ENCODE data around the gene CXorf65. TPM values are rescaled to one million over a fixed set of nuclear protein-coding genes. Genes with fewer than 3 reads are reported as not detected.

Gene CXorf65
- total RNA-seq, 2 experiments from 2014 or later, result 71.9 to 82.3 TPM

GRCh38 chrX:71095033-71095432 lies 11.5 kb downstream of the CXorf65 start:
- H3K4me3 Mint-ChIP-seq, result peak overlapping the region; percentile 96
- CTCF ChIA-PET, result no interaction called here
- no peaks in the 10 kb centered on the region for H3K36me3 ChIP-seq (ENCODE audit: insufficient read depth, low read length)
- H3K9me3 Mint-ChIP-seq, result no peaks in the 10 kb centered on the region
- H3K36me3 Mint-ChIP-seq (ENCODE audit: low read depth), result peaks cover 9% of the 10 kb centered on the region
- TF ChIP-seq CTCF (IDR thresholded peaks at IDR 0.05), result no peak
- intact Hi-C loops (cut with DNase I, micrococcal nuclease), result loop anchor here (10.0 kb wide), 1 partner anchor 160 kb away; the partner anchor contains the start of gene ZMYM3 (in 2 of the 2)
- no peaks in the 10 kb centered on the region for H3K27me3 Mint-ChIP-seq
- H3K27me3 ChIP-seq (ENCODE audit: control insufficient read depth in 1 of 2, insufficient read depth in 2 of 2, low read length in 2 of 2), result no peaks in the 10 kb centered on the region
- H3K9me3 ChIP-seq (ENCODE audit: control insufficient read depth in 1 of 2, insufficient read depth in 1 of 2, low read length in 2 of 2), result no peaks in the 10 kb centered on the region
- H3K4me1 ChIP-seq (ENCODE audit: insufficient read depth, low read length), result peaks cover 36% of the 10 kb centered on the region
- peak overlapping the region; percentile 83 for H3K4me3 ChIP-seq (ENCODE audit: low read length)
- H3K27ac Mint-ChIP-seq, result peak overlapping the region; percentile 98
- ATAC-seq (ENCODE audit: poor library complexity), result no peak
- peaks cover 47% of the 10 kb centered on the region for H3K4me1 Mint-ChIP-seq (ENCODE audit: low read depth)
- no peak overlapping the region for H3K27ac ChIP-seq (ENCODE audit: low read depth in 1 of 2, low read length in 2 of 2)
- DNase-seq, result peak in 1 of 14 experiments; percentile 12
- POLR2A ChIA-PET, result no interaction called here

- TF ChIP-seq CTCF (IDR thresholded peaks at IDR 0.05), result no peak
- ChIA-PET CTCF (interaction anchor here (1.2 kb wide), 1 partner anchor 14 kb away, joined by 3 read pairs; no protein-coding TSS in a partner anchor), POLR2A (no interaction called here)
- H3K27ac Mint-ChIP-seq, result no peak overlapping the region
- no peak for ATAC-seq (ENCODE audit: poor library complexity)
- H3K36me3 Mint-ChIP-seq (ENCODE audit: low read depth), result peaks cover 8% of the 10 kb centered on the region
- Histone ChIP-seq H3K4me1 (ENCODE audit: insufficient read depth, low read length) (peaks cover 5% of the 10 kb centered on the region), H3K36me3 (ENCODE audit: insufficient read depth, low read length) (no peaks in the 10 kb centered on the region), H3K9me3 (ENCODE audit: control insufficient read depth in 1 of 2, insufficient read depth in 1 of 2, low read length in 2 of 2) (no peaks in the 10 kb centered on the region), H3K4me3 (ENCODE audit: low read length) (no peak overlapping the region), H3K27ac (ENCODE audit: low read depth in 1 of 2, low read length in 2 of 2) (no peak overlapping the region), H3K27me3 (ENCODE audit: control insufficient read depth in 1 of 2, insufficient read depth in 2 of 2, low read length in 2 of 2) (no peaks in the 10 kb centered on the region)
- H3K4me3 Mint-ChIP-seq, result no peak overlapping the region
- no peak for DNase-seq
- intact Hi-C loops (cut with DNase I, micrococcal nuclease), result loop anchor here (10.0 kb wide), 1 partner anchor 164 kb away; the partner anchor contains the start of gene ZMYM3 (in 2 of the 2)
- H3K9me3 Mint-ChIP-seq, result no peaks in the 10 kb centered on the region
- no peaks in the 10 kb centered on the region for H3K27me3 Mint-ChIP-seq
- peaks cover 15% of the 10 kb centered on the region for H3K4me1 Mint-ChIP-seq (ENCODE audit: low read depth)
Observed at GRCh38 chrX:71091263-71091662, 15.3 kb downstream of the CXorf65 start.

GRCh38 chrX:71085900-71086299 lies 20.6 kb downstream of the CXorf65 start:
- Mint-ChIP-seq H3K27me3 (no peaks in the 10 kb centered on the region), H3K36me3 (ENCODE audit: low read depth) (no peaks in the 10 kb centered on the region), H3K4me3 (no peak overlapping the region), H3K4me1 (ENCODE audit: low read depth) (peaks cover 7% of the 10 kb centered on the region), H3K9me3 (no peaks in the 10 kb centered on the region), H3K27ac (no peak overlapping the region)
- no peak for ATAC-seq (ENCODE audit: poor library complexity)
- no peak for TF ChIP-seq CTCF (IDR thresholded peaks at IDR 0.05)
- H3K9me3 ChIP-seq (ENCODE audit: control insufficient read depth in 1 of 2, insufficient read depth in 1 of 2, low read length in 2 of 2), result no peaks in the 10 kb centered on the region
- POLR2A ChIA-PET, result interaction anchor here (0.7 kb wide), 1 partner anchor 104 kb away, joined by 3 read pairs; no protein-coding TSS in a partner anchor
- CTCF ChIA-PET, result no interaction called here
- H3K36me3 ChIP-seq (ENCODE audit: insufficient read depth, low read length), result no peaks in the 10 kb centered on the region
- H3K4me3 ChIP-seq (ENCODE audit: low read length), result no peak overlapping the region
- intact Hi-C loops (cut with DNase I, micrococcal nuclease), result no loop called here
- H3K27ac ChIP-seq (ENCODE audit: low read depth in 1 of 2, low read length in 2 of 2), result no peak overlapping the region
- no peaks in the 10 kb centered on the region for H3K27me3 ChIP-seq (ENCODE audit: control insufficient read depth in 1 of 2, insufficient read depth in 2 of 2, low read length in 2 of 2)
- DNase-seq, result no peak
- H3K4me1 ChIP-seq (ENCODE audit: insufficient read depth, low read length), result no peaks in the 10 kb centered on the region

Data from CD4-positive, alpha-beta T cell (primary cell).